Measurements from ENCODE around the gene SERPINI1.

DNA sequence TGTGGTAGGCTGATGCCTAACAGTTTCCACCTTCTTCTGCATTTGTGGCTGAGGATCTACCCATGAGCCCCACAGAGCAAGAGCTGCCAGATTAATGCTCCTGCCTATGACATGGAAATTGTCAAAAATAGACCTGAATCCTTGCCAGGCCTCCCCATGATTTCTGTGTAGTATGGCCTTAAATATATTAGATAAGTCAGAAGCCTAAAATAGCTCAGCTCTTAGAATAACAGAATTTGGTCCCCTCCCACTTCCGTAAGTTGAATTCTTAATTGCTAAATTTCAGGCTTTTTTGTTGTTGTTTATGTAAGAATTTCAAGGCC, 129.0 kb downstream of the SERPINI1 start:
- TF ChIP-seq, protein P1, sequence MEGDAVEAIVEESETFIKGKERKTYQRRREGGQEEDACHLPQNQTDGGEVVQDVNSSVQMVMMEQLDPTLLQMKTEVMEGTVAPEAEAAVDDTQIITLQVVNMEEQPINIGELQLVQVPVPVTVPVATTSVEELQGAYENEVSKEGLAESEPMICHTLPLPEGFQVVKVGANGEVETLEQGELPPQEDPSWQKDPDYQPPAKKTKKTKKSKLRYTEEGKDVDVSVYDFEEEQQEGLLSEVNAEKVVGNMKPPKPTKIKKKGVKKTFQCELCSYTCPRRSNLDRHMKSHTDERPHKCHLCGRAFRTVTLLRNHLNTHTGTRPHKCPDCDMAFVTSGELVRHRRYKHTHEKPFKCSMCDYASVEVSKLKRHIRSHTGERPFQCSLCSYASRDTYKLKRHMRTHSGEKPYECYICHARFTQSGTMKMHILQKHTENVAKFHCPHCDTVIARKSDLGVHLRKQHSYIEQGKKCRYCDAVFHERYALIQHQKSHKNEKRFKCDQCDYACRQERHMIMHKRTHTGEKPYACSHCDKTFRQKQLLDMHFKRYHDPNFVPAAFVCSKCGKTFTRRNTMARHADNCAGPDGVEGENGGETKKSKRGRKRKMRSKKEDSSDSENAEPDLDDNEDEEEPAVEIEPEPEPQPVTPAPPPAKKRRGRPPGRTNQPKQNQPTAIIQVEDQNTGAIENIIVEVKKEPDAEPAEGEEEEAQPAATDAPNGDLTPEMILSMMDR (conservative IDR thresholded peaks at IDR 0.05; ENCODE audit: low read depth, low read length), result no peak
- TF ChIP-seq EZH2 (IDR thresholded peaks at IDR 0.05; ENCODE audit: borderline replicate concordance, low read depth, low read length, poor library complexity, severe bottlenecking), result no peak

All from A673 (cell line).